Smooth muscle cell (in vitro differentiated cells): Measurements from ENCODE around the gene WDR81. TPM values are rescaled to one million over a fixed set of nuclear protein-coding genes. Genes with fewer than 3 reads are reported as not detected.
A peak's percentile ranks its signal among the peaks of the same experiment; 100 is the strongest.
"Not testable (repeated sequence)": the region's sequence is repeated elsewhere in the genome, so short reads cannot be mapped to it uniquely, and the experiment has no call there.

Experiments
- DNase-seq: peaks from one replicate; lab custom pipeline; 2025; ENCODE audit not compliant: unreplicated experiment; lab: John Stamatoyannopoulos, UW
- H2AFZ ChIP-seq: fragments of 200-600 bp; sonication (generic); 2 replicates; pipeline ENCODE4 v1.6.0; 2016; ENCODE audit warnings: antibody characterized with exemption, low read depth, mild to moderate bottlenecking
- H3F3A ChIP-seq: fragments of 200-600 bp; sonication (generic); 2 replicates; pipeline ENCODE4 v1.6.0; 2017; ENCODE audit warnings: antibody characterized with exemption, low read depth
- H3K27ac ChIP-seq: fragments of 200-600 bp; sonication (generic); 2 replicates; pipeline ENCODE4 v1.5.1; 2016; ENCODE audit warnings: low read depth, mild to moderate bottlenecking
- H3K27me3 ChIP-seq: fragments of 200-600 bp; sonication (generic); 2 replicates; pipeline ENCODE4 v1.6.1; 2016; ENCODE audit warnings: low read depth, mild to moderate bottlenecking
- H3K36me3 ChIP-seq: fragments of 200-600 bp; sonication (generic); 2 replicates; pipeline ENCODE4 v1.5.1; 2016; ENCODE audit warnings: low read depth
- H3K4me1 ChIP-seq: fragments of 200-600 bp; sonication (generic); 2 replicates; pipeline ENCODE4 v1.5.1; 2016; ENCODE audit warnings: low read depth
- H3K4me2 ChIP-seq: fragments of 200-600 bp; sonication (generic); 2 replicates; pipeline ENCODE4 v1.6.0; 2016; ENCODE audit warnings: mild to moderate bottlenecking
- H3K4me3 ChIP-seq: fragments of 200-600 bp; sonication (generic); 2 replicates; pipeline ENCODE4 v1.5.1; 2016; ENCODE audit warnings: mild to moderate bottlenecking
- H3K79me2 ChIP-seq: fragments of 200-600 bp; sonication (generic); 2 replicates; pipeline ENCODE4 v1.6.0; 2016; ENCODE audit warnings: low read depth, mild to moderate bottlenecking
- H3K9ac ChIP-seq: fragments of 200-600 bp; sonication (generic); 2 replicates; pipeline ENCODE4 v1.6.0; 2016; ENCODE audit warnings: low read depth
- H3K9me3 ChIP-seq: fragments of 200-600 bp; sonication (generic); replicated peaks from 2 replicates; pipeline ENCODE4 v1.5.1; 2016; ENCODE audit warnings: low read depth
- H4K20me1 ChIP-seq: fragments of 200-600 bp; sonication (generic); 2 replicates; pipeline ENCODE4 v1.6.0; 2016; ENCODE audit warnings: low read depth
- WGBS: methylation state at CpG from one replicate; pipeline ENCODE4 v1.1.7; 2016; ENCODE audit warnings: low lambda C conversion rate; 5-methylcytosine and 5-hydroxymethylcytosine counted together
- polyA plus RNA-seq: library from polyadenylated mRNA; unstranded; fragments of >200 nt; fragmentation: Nextera tagmentation; extraction: Ambion mirVana; gene quantifications from 2 replicates; pipeline ENCODE4 v1.2.1, GENCODE V29; 2016
- total RNA-seq: library from RNA; depleted of rRNA; stranded (reverse); fragments of >200 nt; gene quantifications from 2 replicates; pipeline ENCODE4 v1.2.3, GENCODE V29; 2014
- TF ChIP-seq, protein P1 (sequence below): fragments of 200-600 bp; sonication (generic); IDR thresholded peaks from 2 replicates; pipeline ENCODE4 v1.5.1; 2017; ENCODE audit warnings: borderline replicate concordance, mild to moderate bottlenecking, antibody characterized with exemption; ENCODE audit not compliant: insufficient read depth, poor library complexity, severe bottlenecking

The WDR81 gene
- total and polyA plus RNA-seq, 2 experiments from 2014 or later = 5.6 to 9.7 TPM

DNA sequence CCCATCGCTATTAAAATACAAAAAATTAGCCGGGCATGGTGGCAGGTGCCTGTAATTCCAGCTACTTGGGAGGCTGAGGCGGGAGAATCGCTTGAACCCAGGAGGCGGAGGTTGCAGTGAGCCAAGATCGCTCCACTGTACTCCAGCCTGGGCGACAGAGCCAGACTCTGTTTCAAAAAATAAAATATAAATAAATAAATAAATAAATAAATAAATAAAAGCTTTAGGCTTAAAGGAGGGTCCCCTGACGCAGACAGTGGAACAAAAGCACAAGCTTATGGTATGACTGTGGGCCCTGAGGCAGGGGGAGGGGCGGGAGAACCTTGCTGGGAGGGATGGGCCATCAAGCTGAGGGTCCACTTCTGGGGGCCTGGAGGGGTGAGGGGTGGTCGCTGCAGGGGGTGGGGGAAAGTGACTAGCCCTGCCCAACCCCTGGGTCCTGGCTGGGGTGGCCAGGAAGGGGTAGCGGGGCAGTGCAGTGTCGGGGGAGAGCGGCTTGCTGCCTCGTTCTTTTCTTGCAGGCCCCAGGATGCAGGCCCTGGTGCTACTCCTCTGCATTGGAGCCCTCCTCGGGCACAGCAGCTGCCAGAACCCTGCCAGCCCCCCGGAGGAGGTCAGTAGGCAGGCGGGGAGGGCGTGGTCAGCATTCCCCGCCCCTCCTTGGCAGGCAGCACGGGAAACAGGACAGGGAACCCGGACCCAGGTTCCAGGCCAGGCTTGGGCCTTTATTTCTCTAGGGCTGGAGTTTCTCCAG, 42.1 kb downstream of the WDR81 start:
- no peaks in the 10 kb centered on the region for H4K20me1 ChIP-seq
- TF ChIP-seq, protein P1, sequence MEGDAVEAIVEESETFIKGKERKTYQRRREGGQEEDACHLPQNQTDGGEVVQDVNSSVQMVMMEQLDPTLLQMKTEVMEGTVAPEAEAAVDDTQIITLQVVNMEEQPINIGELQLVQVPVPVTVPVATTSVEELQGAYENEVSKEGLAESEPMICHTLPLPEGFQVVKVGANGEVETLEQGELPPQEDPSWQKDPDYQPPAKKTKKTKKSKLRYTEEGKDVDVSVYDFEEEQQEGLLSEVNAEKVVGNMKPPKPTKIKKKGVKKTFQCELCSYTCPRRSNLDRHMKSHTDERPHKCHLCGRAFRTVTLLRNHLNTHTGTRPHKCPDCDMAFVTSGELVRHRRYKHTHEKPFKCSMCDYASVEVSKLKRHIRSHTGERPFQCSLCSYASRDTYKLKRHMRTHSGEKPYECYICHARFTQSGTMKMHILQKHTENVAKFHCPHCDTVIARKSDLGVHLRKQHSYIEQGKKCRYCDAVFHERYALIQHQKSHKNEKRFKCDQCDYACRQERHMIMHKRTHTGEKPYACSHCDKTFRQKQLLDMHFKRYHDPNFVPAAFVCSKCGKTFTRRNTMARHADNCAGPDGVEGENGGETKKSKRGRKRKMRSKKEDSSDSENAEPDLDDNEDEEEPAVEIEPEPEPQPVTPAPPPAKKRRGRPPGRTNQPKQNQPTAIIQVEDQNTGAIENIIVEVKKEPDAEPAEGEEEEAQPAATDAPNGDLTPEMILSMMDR = no peak
- no peaks in the 10 kb centered on the region for H3K9me3 ChIP-seq
- peaks cover 18% of the 10 kb centered on the region for H3K4me1 ChIP-seq
- H3F3A ChIP-seq = peaks cover 8% of the 10 kb centered on the region
- no peaks in the 10 kb centered on the region for H3K27me3 ChIP-seq
- H3K4me2 ChIP-seq = no peak overlapping the region
- H3K4me3 ChIP-seq = no peak overlapping the region
- H3K79me2 ChIP-seq = no peaks in the 10 kb centered on the region
- no peak overlapping the region for H3K9ac ChIP-seq
- DNase-seq = no peak
- no peak overlapping the region for H3K27ac ChIP-seq
- no peaks in the 10 kb centered on the region for H3K36me3 ChIP-seq
- no peak overlapping the region for H2AFZ ChIP-seq
- WGBS = 77% methylated on average over 16 of the region's 21 CpGs

DNA sequence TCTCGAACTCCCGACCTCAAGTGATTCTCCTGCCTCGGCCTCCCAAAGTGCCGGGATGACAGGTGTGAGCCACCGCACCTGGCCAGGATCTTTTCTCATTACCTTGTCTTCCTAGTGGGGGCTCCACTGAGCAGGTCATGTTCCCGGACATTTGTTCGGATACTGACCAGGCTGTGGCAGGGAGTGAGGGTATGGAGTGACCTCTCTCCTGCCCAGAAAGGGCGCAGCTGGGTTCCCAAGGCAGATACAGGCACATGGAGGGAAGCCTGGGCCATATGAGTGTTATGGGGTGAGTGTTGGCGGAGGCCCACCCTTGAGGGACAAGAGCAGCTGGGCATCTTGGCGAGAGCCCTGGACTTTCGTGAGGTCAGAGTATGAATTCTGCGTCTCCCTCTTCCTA, 42.9 kb downstream of the WDR81 start:
- H3K79me2 ChIP-seq = no peaks in the 10 kb centered on the region
- WGBS = 97% methylated on average over 12 of the region's 12 CpGs
- TF ChIP-seq, protein P1 = peak; percentile 14
- no peak for DNase-seq
- no peak overlapping the region for H2AFZ ChIP-seq
- no peaks in the 10 kb centered on the region for H3K36me3 ChIP-seq
- H3K27me3 ChIP-seq = no peaks in the 10 kb centered on the region
- peaks cover 14% of the 10 kb centered on the region for H3K4me1 ChIP-seq
- H3K9me3 ChIP-seq = no peaks in the 10 kb centered on the region
- no peak overlapping the region for H3K27ac ChIP-seq
- no peak overlapping the region for H3K4me3 ChIP-seq
- no peaks in the 10 kb centered on the region for H4K20me1 ChIP-seq
- H3F3A ChIP-seq = peaks cover 8% of the 10 kb centered on the region
- H3K4me2 ChIP-seq = no peak overlapping the region
- no peak overlapping the region for H3K9ac ChIP-seq

DNA sequence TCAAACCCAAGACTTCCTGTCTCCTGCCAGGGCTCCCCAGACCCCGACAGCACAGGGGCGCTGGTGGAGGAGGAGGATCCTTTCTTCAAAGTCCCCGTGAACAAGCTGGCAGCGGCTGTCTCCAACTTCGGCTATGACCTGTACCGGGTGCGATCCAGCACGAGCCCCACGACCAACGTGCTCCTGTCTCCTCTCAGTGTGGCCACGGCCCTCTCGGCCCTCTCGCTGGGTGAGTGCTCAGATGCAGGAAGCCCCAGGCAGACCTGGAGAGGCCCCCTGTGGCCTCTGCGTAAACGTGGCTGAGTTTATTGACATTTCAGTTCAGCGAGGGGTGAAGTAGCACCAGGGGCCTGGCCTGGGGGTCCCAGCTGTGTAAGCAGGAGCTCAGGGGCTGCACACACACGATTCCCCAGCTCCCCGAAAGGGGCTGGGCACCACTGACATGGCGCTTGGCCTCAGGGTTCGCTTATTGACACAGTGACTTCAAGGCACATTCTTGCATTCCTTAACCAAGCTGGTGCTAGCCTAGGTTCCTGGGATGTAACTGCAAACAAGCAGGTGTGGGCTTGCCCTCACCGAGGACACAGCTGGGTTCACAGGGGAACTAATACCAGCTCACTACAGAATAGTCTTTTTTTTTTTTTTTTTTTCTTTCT, 45.4 kb downstream of the WDR81 start:
- no peak overlapping the region for H3K4me3 ChIP-seq
- no peak overlapping the region for H3K4me2 ChIP-seq
- peaks cover 13% of the 10 kb centered on the region for H3F3A ChIP-seq
- H3K9ac ChIP-seq = no peak overlapping the region
- no peak overlapping the region for H3K27ac ChIP-seq
- H3K9me3 ChIP-seq = no peaks in the 10 kb centered on the region
- no peaks in the 10 kb centered on the region for H3K79me2 ChIP-seq
- H3K4me1 ChIP-seq = no peaks in the 10 kb centered on the region
- H3K27me3 ChIP-seq = no peaks in the 10 kb centered on the region
- DNase-seq = no peak
- WGBS = 55% methylated on average over 21 of the region's 21 CpGs
- TF ChIP-seq, protein P1 = no peak
- no peaks in the 10 kb centered on the region for H4K20me1 ChIP-seq
- no peaks in the 10 kb centered on the region for H3K36me3 ChIP-seq
- H2AFZ ChIP-seq = no peak overlapping the region

DNA sequence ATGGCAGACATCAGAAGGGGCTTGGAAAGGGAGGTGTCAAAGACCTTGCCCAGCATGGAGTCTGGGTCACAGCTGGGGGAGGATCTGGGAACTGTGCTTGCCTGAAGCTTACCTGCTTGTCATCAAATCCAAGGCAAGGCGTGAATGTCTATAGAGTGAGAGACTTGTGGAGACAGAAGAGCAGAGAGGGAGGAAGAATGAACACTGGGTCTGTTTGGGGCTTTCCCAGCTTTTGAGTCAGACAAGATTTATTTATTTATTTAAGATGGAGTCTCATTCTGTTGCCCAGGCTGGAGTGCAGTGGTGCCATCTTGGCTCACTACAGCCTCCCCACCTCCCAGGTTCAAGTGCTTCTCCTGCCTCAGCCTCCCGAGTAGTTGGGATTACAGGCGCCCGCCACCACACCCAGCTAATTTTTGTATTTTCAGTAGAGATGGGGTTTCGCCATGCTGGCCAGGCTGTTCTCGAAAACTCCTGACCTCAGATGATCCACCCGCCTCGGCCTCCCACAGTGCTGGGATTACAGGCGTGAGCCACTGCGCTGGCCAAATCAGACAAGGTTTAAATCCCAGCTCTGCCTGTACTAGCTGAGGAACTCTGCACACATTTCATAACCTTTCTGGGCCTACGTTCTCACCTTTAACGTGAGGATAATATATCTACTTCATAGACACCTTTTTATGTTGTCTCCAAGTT, 48.6 kb downstream of the WDR81 start:
- DNase-seq, H2AFZ ChIP-seq, H3K4me1 ChIP-seq, H3K36me3 ChIP-seq, H3K4me3 ChIP-seq, H3K9me3 ChIP-seq, H4K20me1 ChIP-seq, H3K27me3 ChIP-seq, H3K79me2 ChIP-seq: not testable (repeated sequence)
- WGBS = 55% methylated on average over 12 of the region's 12 CpGs
- H3K27ac ChIP-seq = peak overlapping the region; percentile 82
- H3K9ac ChIP-seq = peak overlapping the region; percentile 28
- H3F3A ChIP-seq = peaks cover 25% of the 10 kb centered on the region
- peak overlapping the region; percentile 52 for H3K4me2 ChIP-seq
